NOMO-1 treated with dmso at 0.1 percent for 144 hours (cell line): Measurements from ENCODE around the gene CHAF1A.

Experiments used
- DNase-seq: peaks from one replicate; lab custom pipeline; 2025; ENCODE audit not compliant: unreplicated experiment; lab: John Stamatoyannopoulos, UW

CHAF1A gene

GRCh38 chr19:4402171-4403004 lies at the start of gene CHAF1A:
CHAF1A (plus strand) TSS chr19:4402640; CDS start chr19:4402763, 123 bp downstream.
- peak; percentile 99 for DNase-seq

GRCh38 chr19:4352701-4353121 lies 49.7 kb upstream of the CHAF1A start:
- no peak for DNase-seq

GRCh38 chr19:4354282-4354681 lies 48.2 kb upstream of the CHAF1A start:
- DNase-seq: no peak

- no peak for DNase-seq
Observed at GRCh38 chr19:4354897-4355296, 47.5 kb upstream of the CHAF1A start.

GRCh38 chr19:4357095-4357797 lies 45.2 kb upstream of the CHAF1A start:
- DNase-seq: no peak

- DNase-seq: no peak
Observed at GRCh38 chr19:4357921-4358326, 44.5 kb upstream of the CHAF1A start.

GRCh38 chr19:4358709-4359626 lies 43.5 kb upstream of the CHAF1A start:
- DNase-seq: no peak

- DNase-seq: no peak
Observed at GRCh38 chr19:4359627-4360000, 42.8 kb upstream of the CHAF1A start.

GRCh38 chr19:4360081-4360569 lies 42.3 kb upstream of the CHAF1A start:
- no peak for DNase-seq

GRCh38 chr19:4360641-4361151 lies 41.7 kb upstream of the CHAF1A start:
- DNase-seq: no peak

- DNase-seq: no peak
Observed at GRCh38 chr19:4361152-4362046, 41.0 kb upstream of the CHAF1A start.

GRCh38 chr19:4362101-4362828 lies 40.2 kb upstream of the CHAF1A start:
- DNase-seq: no peak

GRCh38 chr19:4362831-4363545 lies 39.5 kb upstream of the CHAF1A start:
- no peak for DNase-seq

- DNase-seq: no peak
Observed at GRCh38 chr19:4363571-4364304, 38.7 kb upstream of the CHAF1A start.

- DNase-seq: no peak
Observed at GRCh38 chr19:4365341-4365740, 37.1 kb upstream of the CHAF1A start.

GRCh38 chr19:4365791-4366665 lies 36.4 kb upstream of the CHAF1A start:
- DNase-seq: no peak
